Activated CD8-positive, alpha-beta memory T cell treated with anti-CD3 and anti-CD28 coated beads for 36 hours (primary cell): ENCODE data around the gene DHX57. TPM values are rescaled to one million over a fixed set of nuclear protein-coding genes. Genes with fewer than 3 reads are reported as not detected.

ENCODE experiments used
- CTCF ChIA-PET: fragments of 350-600 bp; sonication (Branson Sonifier 250); formaldehyde crosslinking; loops from one replicate; lab custom pipeline; 2021; ENCODE audit warnings: antibody characterized with exemption; lab: Charles Lee
- POLR2A ChIA-PET: fragments of 350-600 bp; sonication (Branson Sonifier 250); formaldehyde crosslinking; loops from one replicate; lab custom pipeline; 2021; ENCODE audit warnings: antibody characterized with exemption; lab: Charles Lee
- total RNA-seq, 2 experiments: library from RNA; stranded (reverse); gene quantifications; one replicate each; pipeline ENCODE4 v1.2.3, GENCODE V29; 2021

DHX57 gene
- 10 to 100 TPM; 24.1 to 27.6 TPM for total RNA-seq

- ChIA-PET POLR2A (interaction anchor here (0.5 to 1.1 kb wide), 2 partner anchors 71 to 124 kb away, joined by 5 to 6 read pairs; partner anchors contain the start of gene SRSF7), CTCF (interaction anchor here (1.0 to 1.4 kb wide), 2 partner anchors 18 to 72 kb away, joined by 3 to 4 read pairs; no protein-coding TSS in a partner anchor)
These were observed at the start of gene DHX57, which contains the start of gene MORN2 for GRCh38 chr2:38875576-38876367. Gene DHX57 (minus strand): TSS chr2:38875934. CDS start chr2:38868405, 7,529 bp downstream. Gene MORN2 (plus strand): TSS chr2:38875976.

- CTCF ChIA-PET = no interaction called here
- POLR2A ChIA-PET = no interaction called here
These were observed 47.2 kb upstream of the DHX57 start for GRCh38 chr2:38922902-38923301.

GRCh38 chr2:38922389-38922788, 46.7 kb upstream of the DHX57 start:
- CTCF ChIA-PET = no interaction called here

GRCh38 chr2:38912619-38913018, 36.9 kb upstream of the DHX57 start:
- ChIA-PET POLR2A (no interaction called here), CTCF (interaction anchor here (0.7 kb wide), 2 partner anchors 64 to 212 kb away, joined by 3 read pairs; no protein-coding TSS in a partner anchor)

More at GRCh38 chr2:38922389-38922788, 46.7 kb upstream of the DHX57 start:
- POLR2A ChIA-PET = no interaction called here

- ChIA-PET POLR2A (no interaction called here), CTCF (no interaction called here)
These were observed 35.5 kb upstream of the DHX57 start for GRCh38 chr2:38911191-38911590.

GRCh38 chr2:38909872-38910271, 34.1 kb upstream of the DHX57 start:
- ChIA-PET POLR2A (no interaction called here), CTCF (no interaction called here)

GRCh38 chr2:38907743-38908562, 32.2 kb upstream of the DHX57 start:
- POLR2A ChIA-PET = no interaction called here
- CTCF ChIA-PET = no interaction called here

- POLR2A ChIA-PET = interaction anchor here (0.7 kb wide), 1 partner anchor 87 kb away, joined by 5 read pairs; no protein-coding TSS in a partner anchor
- CTCF ChIA-PET = interaction anchor here (0.9 kb wide), 1 partner anchor 40 kb away, joined by 3 read pairs; no protein-coding TSS in a partner anchor
These were observed 31.5 kb upstream of the DHX57 start for GRCh38 chr2:38907242-38907641.

- CTCF ChIA-PET = interaction anchor here (0.5 kb wide), 1 partner anchor 266 kb away, joined by 3 read pairs; no protein-coding TSS in a partner anchor
These were observed 29.5 kb upstream of the DHX57 start for GRCh38 chr2:38905251-38905650.

GRCh38 chr2:38900726-38901125, 25.0 kb upstream of the DHX57 start:
- ChIA-PET CTCF (no interaction called here), POLR2A (no interaction called here)

More at GRCh38 chr2:38905251-38905650, 29.5 kb upstream of the DHX57 start:
- POLR2A ChIA-PET = no interaction called here

GRCh38 chr2:38898256-38898655, 22.5 kb upstream of the DHX57 start:
- CTCF ChIA-PET = no interaction called here
- POLR2A ChIA-PET = no interaction called here

- ChIA-PET POLR2A (interaction anchor here (0.6 to 0.7 kb wide), 2 partner anchors 56 to 150 kb away, joined by 7 to 9 read pairs; no protein-coding TSS in a partner anchor), CTCF (interaction anchor here (1.4 kb wide), 1 partner anchor 10 kb away, joined by 4 read pairs; no protein-coding TSS in a partner anchor)
These were observed 17.1 kb upstream of the DHX57 start for GRCh38 chr2:38892819-38893218.

- CTCF ChIA-PET = no interaction called here
- POLR2A ChIA-PET = no interaction called here
These were observed 13.8 kb upstream of the DHX57 start, which contains the start of gene ARHGEF33 for GRCh38 chr2:38889575-38889974. Gene ARHGEF33 (plus strand): TSS chr2:38889875. CDS start chr2:38919448, 29,573 bp downstream.

GRCh38 chr2:38889045-38889444, 13.3 kb upstream of the DHX57 start:
- CTCF ChIA-PET = no interaction called here
- POLR2A ChIA-PET = no interaction called here

GRCh38 chr2:38887902-38888554, 12.3 kb upstream of the DHX57 start:
- ChIA-PET CTCF (no interaction called here), POLR2A (no interaction called here)

- CTCF ChIA-PET = no interaction called here
These were observed 11.6 kb upstream of the DHX57 start for GRCh38 chr2:38887347-38887746.

GRCh38 chr2:38886063-38886462, 10.3 kb upstream of the DHX57 start:
- ChIA-PET POLR2A (no interaction called here), CTCF (no interaction called here)

More at GRCh38 chr2:38887347-38887746, 11.6 kb upstream of the DHX57 start:
- POLR2A ChIA-PET = no interaction called here

GRCh38 chr2:38876407-38876806, 673 bp upstream of the DHX57 start:
- ChIA-PET POLR2A (interaction anchor here (0.5 to 1.1 kb wide), 2 partner anchors 70 to 125 kb away, joined by 5 to 6 read pairs; partner anchors contain the start of gene SRSF7), CTCF (interaction anchor here (1.0 kb wide), 1 partner anchor 18 kb away, joined by 3 read pairs; no protein-coding TSS in a partner anchor)

GRCh38 chr2:38875227-38875575, 533 bp downstream of the DHX57 start:
- ChIA-PET CTCF (interaction anchor here (1.4 kb wide), 1 partner anchor 72 kb away, joined by 4 read pairs; no protein-coding TSS in a partner anchor), POLR2A (interaction anchor here (1.1 kb wide), 1 partner anchor 124 kb away, joined by 5 read pairs; the partner anchor contains the start of gene SRSF7)
